Cardiac muscle cell (in vitro differentiated cells and primary cell): ENCODE results near the gene GPR15. TPM values are rescaled to one million over a fixed set of nuclear protein-coding genes. Genes with fewer than 3 reads are reported as not detected.

Source experiments
- DNase-seq, 2 donors: peaks; one replicate each; pipeline versions ENCODE4 v3.0.0 to v3.0.0-alpha.2; 2010 to 2017; ENCODE audit warnings: low read depth in 1 of 2, low spot score in 1 of 2
- H3K27ac ChIP-seq: fragments of 200-600 bp; sonication (generic); 2 replicates; pipeline ENCODE4 v1.5.1; 2016
- H3K27me3 ChIP-seq: fragments of 200-600 bp; sonication (generic); 2 replicates; pipeline ENCODE4 v1.6.0; 2016; ENCODE audit warnings: control low read depth
- H3K36me3 ChIP-seq: fragments of 200-600 bp; sonication (generic); 2 replicates; pipeline ENCODE4 v1.5.1; 2016; ENCODE audit warnings: control low read depth
- H3K4me1 ChIP-seq: fragments of 200-600 bp; sonication (generic); 2 replicates; pipeline ENCODE4 v1.8.1; 2017; ENCODE audit warnings: low read depth, mild to moderate bottlenecking, mixed run types
- H3K4me3 ChIP-seq: fragments of 200-600 bp; sonication (generic); 2 replicates; pipeline ENCODE4 v1.5.1; 2016; ENCODE audit warnings: mild to moderate bottlenecking
- H3K9me3 ChIP-seq: fragments of 200-600 bp; sonication (generic); 2 replicates; pipeline ENCODE4 v1.5.1; 2017; ENCODE audit warnings: low read depth, mild to moderate bottlenecking, control low read depth
- CTCF ChIP-seq: IDR thresholded peaks from 2 replicates; pipeline ENCODE4 v1.5.1; 2012; ENCODE audit warnings: low read depth, mild to moderate bottlenecking, low read length
- polyA plus RNA-seq: library from polyadenylated mRNA; unstranded; fragments of >200 nt; fragmentation: Nextera tagmentation; extraction: Ambion mirVana; gene quantifications from 2 replicates; pipeline ENCODE4 v1.2.1, GENCODE V29; 2016
- total RNA-seq: library from RNA; depleted of rRNA; stranded (reverse); fragments of >200 nt; gene quantifications from 2 replicates; pipeline ENCODE4 v1.2.3, GENCODE V29; 2016

The GPR15 gene
- total and polyA plus RNA-seq, 2 experiments from 2014 or later, result not detected

- no peaks in the 10 kb centered on the region for H3K27me3 ChIP-seq
- no peaks in the 10 kb centered on the region for H3K4me1 ChIP-seq
- no peaks in the 10 kb centered on the region for H3K9me3 ChIP-seq
- no peak overlapping the region for H3K27ac ChIP-seq
- no peak overlapping the region for H3K4me3 ChIP-seq
- no peaks in the 10 kb centered on the region for H3K36me3 ChIP-seq
- no peak for DNase-seq
- no peak for TF ChIP-seq CTCF
Observed at GRCh38 chr3:98548544-98548943, 16.8 kb downstream of the GPR15 start.

DNA sequence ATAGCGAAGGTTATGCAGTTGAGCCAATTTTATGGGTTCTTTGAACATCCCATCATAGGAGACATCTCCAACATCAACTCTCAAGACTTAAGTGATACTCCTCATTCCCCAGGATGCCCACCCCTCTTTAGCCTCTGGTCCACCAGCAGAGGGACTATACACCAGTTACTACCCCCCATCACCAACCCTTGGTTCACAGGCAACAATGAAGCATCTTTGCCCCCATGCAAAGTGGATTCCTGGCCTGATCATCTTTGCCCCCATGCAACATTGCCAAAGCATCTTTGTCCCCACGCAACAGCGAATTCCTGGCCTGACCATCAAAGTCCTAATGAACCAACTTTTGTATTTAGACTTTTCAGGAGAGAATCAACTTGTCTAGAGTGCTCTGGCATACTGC is 19.1 kb downstream of the GPR15 start:
- H3K4me3 ChIP-seq, result no peak overlapping the region
- no peak for DNase-seq
- no peak for TF ChIP-seq CTCF
- H3K9me3 ChIP-seq, result no peaks in the 10 kb centered on the region
- no peaks in the 10 kb centered on the region for H3K27me3 ChIP-seq
- no peaks in the 10 kb centered on the region for H3K4me1 ChIP-seq
- H3K27ac ChIP-seq, result no peak overlapping the region
- no peaks in the 10 kb centered on the region for H3K36me3 ChIP-seq

DNA sequence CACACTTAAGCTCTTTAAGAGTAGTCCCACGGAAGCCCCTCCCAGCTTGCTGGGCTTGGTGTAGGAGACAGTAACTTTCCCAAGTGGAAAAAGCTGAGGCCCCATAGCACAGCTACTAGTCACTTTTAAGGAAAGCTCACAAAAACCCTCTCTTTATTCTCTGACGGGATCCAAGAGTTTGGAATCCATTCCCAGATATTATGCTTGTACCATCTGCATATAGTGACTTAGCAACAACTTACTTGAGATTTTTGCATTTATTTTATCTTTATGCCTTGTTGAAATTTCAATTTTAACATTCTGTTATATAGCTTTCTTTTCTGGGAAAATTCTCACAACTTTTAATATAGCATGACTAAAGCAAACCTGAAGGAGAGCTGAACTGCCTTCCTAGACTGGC is 19.5 kb downstream of the GPR15 start:
- Histone ChIP-seq H3K27me3 (no peaks in the 10 kb centered on the region), H3K27ac (no peak overlapping the region), H3K4me1 (no peaks in the 10 kb centered on the region), H3K4me3 (no peak overlapping the region), H3K36me3 (no peaks in the 10 kb centered on the region), H3K9me3 (no peaks in the 10 kb centered on the region)
- no peak for TF ChIP-seq CTCF
- no peak for DNase-seq

GRCh38 chr3:98551754-98552153 is 20.0 kb downstream of the GPR15 start:
- Histone ChIP-seq H3K4me3 (no peak overlapping the region), H3K4me1 (no peaks in the 10 kb centered on the region), H3K27me3 (no peaks in the 10 kb centered on the region), H3K27ac (no peak overlapping the region), H3K36me3 (no peaks in the 10 kb centered on the region), H3K9me3 (no peaks in the 10 kb centered on the region)
- no peak for TF ChIP-seq CTCF
- no peak for DNase-seq

- TF ChIP-seq CTCF, result no peak
- Histone ChIP-seq H3K36me3 (no peaks in the 10 kb centered on the region), H3K4me3 (no peak overlapping the region), H3K9me3 (no peaks in the 10 kb centered on the region), H3K27ac (no peak overlapping the region), H3K4me1 (no peaks in the 10 kb centered on the region), H3K27me3 (no peaks in the 10 kb centered on the region)
- DNase-seq, result no peak
Observed at GRCh38 chr3:98552232-98553020, 20.6 kb downstream of the GPR15 start.
